Esophagus squamous epithelium (tissue), 4 donors: ENCODE data around the gene GRIK3.

Experiments
- POLR2A ChIP-seq, 4 donors: fragments of 450-650 bp; IDR thresholded peaks; one replicate each; pipeline ENCODE4 v1.6.1; 2017; ENCODE audit warnings: antibody characterized with exemption in 4 of 4, mild to moderate bottlenecking in 4 of 4, moderate library complexity in 3 of 4
- TF ChIP-seq, protein P1 (sequence below), 6 experiments: fragments of 450-650 bp in 4 of 6; fragments of 200-600 bp in 2 of 6; sonication (generic) in 2 of 6; IDR thresholded peaks; one replicate each; pipeline ENCODE4 v1.5.1; 2016 to 2019; ENCODE audit warnings: antibody characterized with exemption in 6 of 6, mild to moderate bottlenecking in 4 of 6, moderate library complexity in 4 of 6

- TF ChIP-seq, protein P1, sequence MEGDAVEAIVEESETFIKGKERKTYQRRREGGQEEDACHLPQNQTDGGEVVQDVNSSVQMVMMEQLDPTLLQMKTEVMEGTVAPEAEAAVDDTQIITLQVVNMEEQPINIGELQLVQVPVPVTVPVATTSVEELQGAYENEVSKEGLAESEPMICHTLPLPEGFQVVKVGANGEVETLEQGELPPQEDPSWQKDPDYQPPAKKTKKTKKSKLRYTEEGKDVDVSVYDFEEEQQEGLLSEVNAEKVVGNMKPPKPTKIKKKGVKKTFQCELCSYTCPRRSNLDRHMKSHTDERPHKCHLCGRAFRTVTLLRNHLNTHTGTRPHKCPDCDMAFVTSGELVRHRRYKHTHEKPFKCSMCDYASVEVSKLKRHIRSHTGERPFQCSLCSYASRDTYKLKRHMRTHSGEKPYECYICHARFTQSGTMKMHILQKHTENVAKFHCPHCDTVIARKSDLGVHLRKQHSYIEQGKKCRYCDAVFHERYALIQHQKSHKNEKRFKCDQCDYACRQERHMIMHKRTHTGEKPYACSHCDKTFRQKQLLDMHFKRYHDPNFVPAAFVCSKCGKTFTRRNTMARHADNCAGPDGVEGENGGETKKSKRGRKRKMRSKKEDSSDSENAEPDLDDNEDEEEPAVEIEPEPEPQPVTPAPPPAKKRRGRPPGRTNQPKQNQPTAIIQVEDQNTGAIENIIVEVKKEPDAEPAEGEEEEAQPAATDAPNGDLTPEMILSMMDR (IDR thresholded peaks at IDR 0.05): no peak
- no peak for TF ChIP-seq POLR2A (IDR thresholded peaks at IDR 0.05)
Measured at GRCh38 chr1:36883315-36883949, 150.9 kb downstream of the GRIK3 start.
